SK-N-SH treated with all-trans-retinoic acid at 6 μM for 48 hours (cell line): ENCODE measurements around the gene DNAJC4.

ENCODE experiments used
- ATAC-seq: fragments of 200-7000 bp; cut with Tn5 transposase; 3 replicates; pipeline ENCODE4 v1.9.1; 2020; ENCODE audit warnings: mild to moderate bottlenecking, moderate library complexity
- ARNTL ChIP-seq: fragments of 450-650 bp; formaldehyde crosslinking; IDR thresholded peaks from 2 replicates; pipeline ENCODE4 v1.5.0; 2020; ENCODE audit warnings: low read depth, mild to moderate bottlenecking, moderate library complexity, borderline replicate concordance
- BACH2 ChIP-seq: fragments of 250-450 bp; sonication (Bioruptor Pico); IDR thresholded peaks from 2 replicates; pipeline ENCODE4 v1.9.0; 2021; ENCODE audit warnings: mild to moderate bottlenecking, borderline replicate concordance
- CSDC2 ChIP-seq: fragments of 250-450 bp; sonication (Bioruptor Pico); IDR thresholded peaks from 2 replicates; pipeline ENCODE4 v1.5.0; 2020; ENCODE audit warnings: mild to moderate bottlenecking, moderate library complexity
- CSRNP3 ChIP-seq: fragments of 250-450 bp; sonication (Bioruptor Pico); IDR thresholded peaks from 2 replicates; pipeline ENCODE4 v1.5.1; 2021; ENCODE audit warnings: mild to moderate bottlenecking, moderate library complexity
- ESRRG ChIP-seq: fragments of 250-450 bp; sonication (Bioruptor Pico); IDR thresholded peaks from 2 replicates; pipeline ENCODE4 v1.6.1; 2021; ENCODE audit warnings: mild to moderate bottlenecking
- GLIS3 ChIP-seq: fragments of 250-450 bp; sonication (Bioruptor Pico); IDR thresholded peaks from 2 replicates; pipeline ENCODE4 v1.5.0; 2020; ENCODE audit warnings: mild to moderate bottlenecking, moderate library complexity
- ISL1 ChIP-seq: fragments of 250-450 bp; sonication (Bioruptor Pico); IDR thresholded peaks from 2 replicates; pipeline ENCODE4 v2.1.2; 2022; ENCODE audit warnings: mild to moderate bottlenecking, moderate library complexity
- PATZ1 ChIP-seq: fragments of 250-450 bp; sonication (Bioruptor Pico); IDR thresholded peaks from 2 replicates; pipeline ENCODE4 v1.8.0; 2020; ENCODE audit warnings: mild to moderate bottlenecking, moderate library complexity, borderline replicate concordance
- PPARA ChIP-seq: fragments of 250-450 bp; sonication (Bioruptor Pico); IDR thresholded peaks from 2 replicates; pipeline ENCODE4 v1.5.0; 2020; ENCODE audit warnings: mild to moderate bottlenecking, borderline replicate concordance
- SNAI2 ChIP-seq: fragments of 250-450 bp; sonication (Bioruptor Pico); IDR thresholded peaks from 2 replicates; pipeline ENCODE4 v1.5.0; 2020; ENCODE audit warnings: mild to moderate bottlenecking, moderate library complexity
- TCF4 ChIP-seq: fragments of 250-450 bp; sonication (Bioruptor Pico); IDR thresholded peaks from 2 replicates; pipeline ENCODE4 v1.8.0; 2021; ENCODE audit warnings: mild to moderate bottlenecking, moderate library complexity, borderline replicate concordance
- TOX ChIP-seq: fragments of 250-450 bp; sonication (Bioruptor Pico); IDR thresholded peaks from 2 replicates; pipeline ENCODE4 v1.8.0; 2021; ENCODE audit warnings: mild to moderate bottlenecking, moderate library complexity, borderline replicate concordance
- ZC3H10 ChIP-seq: fragments of 250-450 bp; sonication (Bioruptor Pico); IDR thresholded peaks from 2 replicates; pipeline ENCODE4 v1.5.1; 2021; ENCODE audit warnings: mild to moderate bottlenecking, moderate library complexity
- ZFP3 ChIP-seq: fragments of 250-450 bp; sonication (Bioruptor Pico); IDR thresholded peaks from 2 replicates; pipeline ENCODE4 v1.5.0; 2020; ENCODE audit warnings: mild to moderate bottlenecking, moderate library complexity
- ZFP30 ChIP-seq: fragments of 450-650 bp; formaldehyde crosslinking; IDR thresholded peaks from 2 replicates; pipeline ENCODE4 v1.5.0; 2022; ENCODE audit warnings: mild to moderate bottlenecking, moderate library complexity
- ZNF565 ChIP-seq: fragments of 450-650 bp; formaldehyde crosslinking; conservative IDR thresholded peaks from 2 replicates; pipeline ENCODE4 v1.5.0; 2020; ENCODE audit warnings: low read depth, mild to moderate bottlenecking, moderate library complexity
- ZNF70 ChIP-seq: fragments of 450-650 bp; formaldehyde crosslinking; IDR thresholded peaks from 2 replicates; pipeline ENCODE4 v1.5.0; 2020; ENCODE audit warnings: mild to moderate bottlenecking, moderate library complexity
- ZNF8 ChIP-seq: fragments of 450-650 bp; formaldehyde crosslinking; IDR thresholded peaks from 2 replicates; pipeline ENCODE4 v1.5.0; 2020; ENCODE audit warnings: mild to moderate bottlenecking, moderate library complexity
- TF ChIP-seq, protein P1 (sequence below): fragments of 250-450 bp; sonication (Bioruptor Pico); IDR thresholded peaks from 2 replicates; pipeline ENCODE4 v1.8.0; 2021; ENCODE audit warnings: low read depth, mild to moderate bottlenecking, moderate library complexity, borderline replicate concordance
- TF ChIP-seq, protein P2 (sequence below): fragments of 250-450 bp; sonication (Bioruptor Pico); IDR thresholded peaks from 2 replicates; pipeline ENCODE4 v1.5.1; 2020; ENCODE audit warnings: low read depth, mild to moderate bottlenecking, moderate library complexity
- TF ChIP-seq, protein P3 (sequence below): fragments of 250-450 bp; sonication (Bioruptor Pico); IDR thresholded peaks from 2 replicates; pipeline ENCODE4 v1.5.0; 2020; ENCODE audit warnings: mild to moderate bottlenecking, moderate library complexity

Gene DNAJC4

DNA sequence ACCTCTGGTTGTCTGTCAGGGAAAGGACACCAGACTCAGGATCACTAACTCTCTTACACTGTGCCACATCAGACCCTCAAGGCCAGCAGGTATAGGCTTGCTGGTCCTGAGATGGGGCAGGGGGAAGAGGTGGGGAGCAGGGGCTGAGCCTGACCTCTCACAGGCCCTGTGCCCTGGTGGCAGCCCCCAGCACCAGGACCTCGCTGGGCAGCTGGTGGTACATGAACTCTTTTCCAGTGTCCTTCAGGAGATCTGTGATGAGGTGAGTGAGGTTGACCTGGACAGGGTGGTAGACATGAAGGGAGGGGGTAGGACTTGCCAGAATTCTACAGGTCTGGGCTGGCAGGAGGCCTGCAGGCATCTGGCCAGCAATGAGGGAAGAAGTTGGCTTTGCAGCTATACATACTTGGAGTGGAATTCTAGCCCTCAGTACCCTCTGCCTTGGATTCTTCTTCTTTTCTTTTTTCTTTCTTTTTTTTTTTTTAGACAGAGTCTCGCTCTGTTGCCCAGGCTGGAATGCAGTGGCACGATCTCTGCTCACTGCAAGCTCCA is 2.9 kb upstream of the DNAJC4 start:
- ATAC-seq = no peak
- TF ChIP-seq TCF4 (CRISPR knock-in tag) (no peak), ISL1 (CRISPR knock-in tag) (no peak), GLIS3 (CRISPR knock-in tag) (no peak), BACH2 (no peak), TOX (CRISPR knock-in tag) (no peak), ZFP3 (CRISPR knock-in tag) (no peak), CSDC2 (CRISPR knock-in tag) (no peak), ZNF565 (CRISPR knock-in tag) (no peak), CSRNP3 (CRISPR knock-in tag) (no peak)

DNA sequence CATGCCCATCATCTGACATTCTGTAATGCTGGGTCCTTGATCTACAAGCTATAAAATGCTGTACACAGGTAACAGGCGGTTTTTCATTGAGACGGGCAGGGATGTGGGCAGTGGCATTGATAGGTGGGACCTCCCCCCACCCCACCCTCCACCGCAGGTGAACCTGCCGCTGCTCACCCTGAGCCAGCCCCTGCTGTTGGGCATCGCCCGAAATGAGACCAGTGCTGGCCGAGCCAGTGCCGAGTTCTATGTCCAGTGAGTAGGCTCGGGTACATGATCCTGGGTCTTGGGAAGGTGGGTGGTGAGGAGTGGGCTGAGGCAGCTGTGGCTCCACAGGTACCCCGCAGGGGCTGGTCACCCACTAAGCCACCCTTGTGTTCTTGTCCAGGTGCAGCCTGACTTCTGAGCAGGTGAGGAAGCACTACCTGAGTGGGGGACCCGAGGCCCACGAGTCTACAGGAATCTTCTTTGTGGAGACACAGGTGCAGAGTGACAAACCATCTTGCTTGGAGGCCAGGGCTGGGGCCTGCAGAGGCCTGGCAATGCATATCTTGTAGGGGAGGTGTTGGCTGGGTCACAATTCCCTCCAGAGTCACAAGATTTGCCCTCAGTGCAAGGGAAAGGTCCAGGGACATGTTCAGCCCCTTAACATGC is 1.1 kb upstream of the DNAJC4 start:
- no peak for ATAC-seq
- TF ChIP-seq BACH2 = no peak
- no peak for TF ChIP-seq ZC3H10 (CRISPR knock-in tag)
- TF ChIP-seq, protein P1, sequence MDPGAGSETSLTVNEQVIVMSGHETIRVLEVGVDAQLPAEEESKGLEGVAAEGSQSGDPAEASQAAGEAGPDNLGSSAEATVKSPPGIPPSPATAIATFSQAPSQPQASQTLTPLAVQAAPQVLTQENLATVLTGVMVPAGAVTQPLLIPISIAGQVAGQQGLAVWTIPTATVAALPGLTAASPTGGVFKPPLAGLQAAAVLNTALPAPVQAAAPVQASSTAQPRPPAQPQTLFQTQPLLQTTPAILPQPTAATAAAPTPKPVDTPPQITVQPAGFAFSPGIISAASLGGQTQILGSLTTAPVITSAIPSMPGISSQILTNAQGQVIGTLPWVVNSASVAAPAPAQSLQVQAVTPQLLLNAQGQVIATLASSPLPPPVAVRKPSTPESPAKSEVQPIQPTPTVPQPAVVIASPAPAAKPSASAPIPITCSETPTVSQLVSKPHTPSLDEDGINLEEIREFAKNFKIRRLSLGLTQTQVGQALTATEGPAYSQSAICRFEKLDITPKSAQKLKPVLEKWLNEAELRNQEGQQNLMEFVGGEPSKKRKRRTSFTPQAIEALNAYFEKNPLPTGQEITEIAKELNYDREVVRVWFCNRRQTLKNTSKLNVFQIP (CRISPR knock-in tag) = no peak
- no peak for TF ChIP-seq CSRNP3 (CRISPR knock-in tag)
- TF ChIP-seq ZNF8 (CRISPR knock-in tag) = no peak
- TF ChIP-seq ZFP30 (CRISPR knock-in tag) = no peak
- TF ChIP-seq GLIS3 (CRISPR knock-in tag) = no peak
- TF ChIP-seq PATZ1 (CRISPR knock-in tag) = no peak
- no peak for TF ChIP-seq TCF4 (CRISPR knock-in tag)
- TF ChIP-seq, protein P2, sequence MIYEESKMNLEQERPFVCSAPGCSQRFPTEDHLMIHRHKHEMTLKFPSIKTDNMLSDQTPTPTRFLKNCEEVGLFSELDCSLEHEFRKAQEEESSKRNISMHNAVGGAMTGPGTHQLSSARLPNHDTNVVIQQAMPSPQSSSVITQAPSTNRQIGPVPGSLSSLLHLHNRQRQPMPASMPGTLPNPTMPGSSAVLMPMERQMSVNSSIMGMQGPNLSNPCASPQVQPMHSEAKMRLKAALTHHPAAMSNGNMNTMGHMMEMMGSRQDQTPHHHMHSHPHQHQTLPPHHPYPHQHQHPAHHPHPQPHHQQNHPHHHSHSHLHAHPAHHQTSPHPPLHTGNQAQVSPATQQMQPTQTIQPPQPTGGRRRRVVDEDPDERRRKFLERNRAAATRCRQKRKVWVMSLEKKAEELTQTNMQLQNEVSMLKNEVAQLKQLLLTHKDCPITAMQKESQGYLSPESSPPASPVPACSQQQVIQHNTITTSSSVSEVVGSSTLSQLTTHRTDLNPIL (CRISPR knock-in tag) = no peak
- TF ChIP-seq ESRRG (CRISPR knock-in tag) = no peak

- ATAC-seq = no peak
- TF ChIP-seq ARNTL (CRISPR knock-in tag) (no peak), ZC3H10 (CRISPR knock-in tag) (no peak), CSRNP3 (CRISPR knock-in tag) (no peak), SNAI2 (CRISPR knock-in tag) (no peak), PPARA (CRISPR knock-in tag) (no peak), BACH2 (no peak), TOX (CRISPR knock-in tag) (no peak), ZNF70 (CRISPR knock-in tag) (no peak)
- TF ChIP-seq, protein P2 (CRISPR knock-in tag) = no peak
- TF ChIP-seq, protein P1 (CRISPR knock-in tag) = no peak
- TF ChIP-seq, protein P3, sequence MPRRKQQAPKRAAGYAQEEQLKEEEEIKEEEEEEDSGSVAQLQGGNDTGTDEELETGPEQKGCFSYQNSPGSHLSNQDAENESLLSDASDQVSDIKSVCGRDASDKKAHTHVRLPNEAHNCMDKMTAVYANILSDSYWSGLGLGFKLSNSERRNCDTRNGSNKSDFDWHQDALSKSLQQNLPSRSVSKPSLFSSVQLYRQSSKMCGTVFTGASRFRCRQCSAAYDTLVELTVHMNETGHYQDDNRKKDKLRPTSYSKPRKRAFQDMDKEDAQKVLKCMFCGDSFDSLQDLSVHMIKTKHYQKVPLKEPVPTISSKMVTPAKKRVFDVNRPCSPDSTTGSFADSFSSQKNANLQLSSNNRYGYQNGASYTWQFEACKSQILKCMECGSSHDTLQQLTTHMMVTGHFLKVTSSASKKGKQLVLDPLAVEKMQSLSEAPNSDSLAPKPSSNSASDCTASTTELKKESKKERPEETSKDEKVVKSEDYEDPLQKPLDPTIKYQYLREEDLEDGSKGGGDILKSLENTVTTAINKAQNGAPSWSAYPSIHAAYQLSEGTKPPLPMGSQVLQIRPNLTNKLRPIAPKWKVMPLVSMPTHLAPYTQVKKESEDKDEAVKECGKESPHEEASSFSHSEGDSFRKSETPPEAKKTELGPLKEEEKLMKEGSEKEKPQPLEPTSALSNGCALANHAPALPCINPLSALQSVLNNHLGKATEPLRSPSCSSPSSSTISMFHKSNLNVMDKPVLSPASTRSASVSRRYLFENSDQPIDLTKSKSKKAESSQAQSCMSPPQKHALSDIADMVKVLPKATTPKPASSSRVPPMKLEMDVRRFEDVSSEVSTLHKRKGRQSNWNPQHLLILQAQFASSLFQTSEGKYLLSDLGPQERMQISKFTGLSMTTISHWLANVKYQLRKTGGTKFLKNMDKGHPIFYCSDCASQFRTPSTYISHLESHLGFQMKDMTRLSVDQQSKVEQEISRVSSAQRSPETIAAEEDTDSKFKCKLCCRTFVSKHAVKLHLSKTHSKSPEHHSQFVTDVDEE (CRISPR knock-in tag) = no peak
These were observed 591 bp upstream of the DNAJC4 start for GRCh38 chr11:64229744-64230170.
